ENCODE results near the gene CARD11.
A peak's percentile ranks its signal among the peaks of the same experiment; 100 is the strongest.

DNA sequence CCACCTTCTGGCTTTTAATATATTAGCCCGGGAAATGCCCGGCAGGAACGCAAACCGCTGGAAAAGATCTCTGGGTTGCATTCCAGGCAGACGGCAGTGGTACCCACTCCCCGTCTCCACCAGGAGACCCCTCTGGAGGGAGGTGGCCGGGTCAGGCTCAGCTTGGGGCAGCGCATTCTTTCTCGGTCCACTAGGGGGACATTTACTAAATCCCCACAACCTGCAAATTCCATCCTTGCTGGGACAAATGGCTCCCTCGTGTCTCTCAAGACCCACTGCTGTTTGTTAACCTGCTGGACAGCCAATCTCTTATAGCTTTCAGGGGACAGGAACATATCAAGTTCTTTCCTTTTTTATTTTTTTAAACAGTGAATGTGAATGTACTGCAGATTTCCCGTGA, 45.8 kb upstream of the CARD11 start:
- TF ChIP-seq, protein P1, sequence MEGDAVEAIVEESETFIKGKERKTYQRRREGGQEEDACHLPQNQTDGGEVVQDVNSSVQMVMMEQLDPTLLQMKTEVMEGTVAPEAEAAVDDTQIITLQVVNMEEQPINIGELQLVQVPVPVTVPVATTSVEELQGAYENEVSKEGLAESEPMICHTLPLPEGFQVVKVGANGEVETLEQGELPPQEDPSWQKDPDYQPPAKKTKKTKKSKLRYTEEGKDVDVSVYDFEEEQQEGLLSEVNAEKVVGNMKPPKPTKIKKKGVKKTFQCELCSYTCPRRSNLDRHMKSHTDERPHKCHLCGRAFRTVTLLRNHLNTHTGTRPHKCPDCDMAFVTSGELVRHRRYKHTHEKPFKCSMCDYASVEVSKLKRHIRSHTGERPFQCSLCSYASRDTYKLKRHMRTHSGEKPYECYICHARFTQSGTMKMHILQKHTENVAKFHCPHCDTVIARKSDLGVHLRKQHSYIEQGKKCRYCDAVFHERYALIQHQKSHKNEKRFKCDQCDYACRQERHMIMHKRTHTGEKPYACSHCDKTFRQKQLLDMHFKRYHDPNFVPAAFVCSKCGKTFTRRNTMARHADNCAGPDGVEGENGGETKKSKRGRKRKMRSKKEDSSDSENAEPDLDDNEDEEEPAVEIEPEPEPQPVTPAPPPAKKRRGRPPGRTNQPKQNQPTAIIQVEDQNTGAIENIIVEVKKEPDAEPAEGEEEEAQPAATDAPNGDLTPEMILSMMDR (IDR thresholded peaks at IDR 0.05), result peak in 11 of 12 donors; percentile 9 to 42 (median 33)
- no peak for TF ChIP-seq POLR2A (IDR thresholded peaks at IDR 0.05)

All from heart left ventricle (tissue), 13 donors.